HAP-1 (cell line): ENCODE data around the gene CLDN6.

Source experiments
- DNase-seq, 2 experiments: peaks; one replicate each; pipeline ENCODE4 v3.0.0-alpha.2; 2016 to 2020; ENCODE audit warnings: low spot score in 2 of 2
- H3K27me3 ChIP-seq: fragments of 250-450 bp; sonication (Bioruptor Pico); 2 replicates; pipeline ENCODE4 v1.5.1; 2020; ENCODE audit warnings: low read depth, mild to moderate bottlenecking, moderate library complexity
- H3K36me3 ChIP-seq: fragments of 250-450 bp; sonication (Bioruptor Pico); replicated peaks from 2 replicates; pipeline ENCODE4 v1.5.1; 2020; ENCODE audit warnings: mild to moderate bottlenecking
- H3K4me1 ChIP-seq: fragments of 250-450 bp; sonication (Bioruptor Pico); 2 replicates; pipeline ENCODE4 v1.5.1; 2020; ENCODE audit warnings: mild to moderate bottlenecking
- H3K4me3 ChIP-seq: fragments of 250-450 bp; sonication (Bioruptor Pico); 2 replicates; pipeline ENCODE4 v1.5.1; 2020; ENCODE audit warnings: mild to moderate bottlenecking, moderate library complexity
- H3K9me3 ChIP-seq: fragments of 250-450 bp; sonication (Bioruptor Pico); 2 replicates; pipeline ENCODE4 v1.5.1; 2020; ENCODE audit warnings: mild to moderate bottlenecking, moderate library complexity
- in situ Hi-C: fragments of 300-500 bp; cut with MboI; formaldehyde crosslinking; loops from 3 replicates; pipeline ENCODE4 v1.14.3; 2020; ENCODE audit warnings: low sequenced_read_pairs, inconsistent platforms, mixed read lengths

CLDN6 gene, protein sequence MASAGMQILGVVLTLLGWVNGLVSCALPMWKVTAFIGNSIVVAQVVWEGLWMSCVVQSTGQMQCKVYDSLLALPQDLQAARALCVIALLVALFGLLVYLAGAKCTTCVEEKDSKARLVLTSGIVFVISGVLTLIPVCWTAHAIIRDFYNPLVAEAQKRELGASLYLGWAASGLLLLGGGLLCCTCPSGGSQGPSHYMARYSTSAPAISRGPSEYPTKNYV

DNA sequence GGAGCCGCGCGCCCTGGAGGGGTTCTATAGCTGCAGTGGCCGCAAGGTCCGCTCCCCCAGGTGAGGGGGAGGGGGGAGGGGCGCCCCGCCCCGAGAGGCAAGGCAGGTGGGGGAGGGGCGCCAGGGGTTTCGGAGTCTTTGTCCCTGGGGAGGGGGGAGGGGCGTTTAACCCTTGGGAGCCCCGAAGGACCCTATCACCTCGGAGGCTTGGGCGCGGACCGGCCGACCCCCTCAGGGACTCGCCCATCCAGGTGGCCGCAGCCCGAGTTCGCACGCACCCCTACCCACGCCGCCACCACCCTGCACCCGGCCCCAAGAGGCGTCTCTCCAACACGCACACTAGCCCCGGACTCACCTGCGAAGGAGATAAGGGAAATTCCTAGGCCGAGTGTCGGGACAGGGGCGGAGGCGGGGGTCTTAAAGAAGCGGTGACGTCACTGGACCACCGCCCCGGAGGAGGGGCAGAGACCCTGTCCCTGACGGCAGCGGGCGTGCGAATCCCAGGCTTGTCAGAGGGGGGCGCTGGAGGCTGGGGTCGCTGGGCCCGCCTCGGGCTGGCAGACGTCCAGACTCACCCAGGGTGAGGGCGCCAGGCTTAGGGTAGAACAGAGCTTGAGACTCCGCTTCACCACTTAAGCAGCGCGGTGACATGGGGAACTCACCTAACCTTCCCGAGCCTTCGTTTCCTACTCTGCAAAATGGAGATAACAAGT lies at the start of gene CLDN6:
TSS of gene CLDN6 (minus strand) at position 390 of the 713 bp plus-strand sequence. CDS start 2,162 bp downstream, outside the sequence.
- in situ Hi-C loops, result no loop called here
- H3K9me3 ChIP-seq, result no peaks in the 10 kb centered on the region
- H3K4me1 ChIP-seq, result peaks cover 15% of the 10 kb centered on the region
- no peak within 1 kb of the TSS for H3K4me3 ChIP-seq
- H3K36me3 ChIP-seq, result peaks cover 8% of the 10 kb centered on the region
- peak in 1 of 2 experiments; percentile 65 for DNase-seq
- H3K27me3 ChIP-seq, result no peaks in the 10 kb centered on the region

DNA sequence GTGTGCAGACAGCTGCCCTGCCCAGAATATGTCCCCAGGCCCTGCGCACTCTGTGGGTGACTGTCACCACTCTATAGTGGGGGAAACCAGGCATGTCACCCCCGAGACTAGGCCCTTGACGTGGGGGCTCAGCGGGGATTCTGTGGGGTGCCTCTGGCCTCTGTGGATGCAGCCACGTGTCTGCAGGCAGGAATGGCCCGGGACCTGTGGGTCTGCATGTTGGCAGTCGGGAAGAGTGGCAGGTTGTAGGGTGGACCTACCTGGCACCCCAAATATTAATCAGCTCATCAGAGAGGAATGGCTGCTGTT lies 48.4 kb upstream of the CLDN6 start:
- Histone ChIP-seq H3K4me1 (no peaks in the 10 kb centered on the region; the same call in 1 of the 2 replicates), H3K36me3 (no peaks in the 10 kb centered on the region), H3K27me3 (no peaks in the 10 kb centered on the region), H3K4me3 (no peak overlapping the region), H3K9me3 (no peaks in the 10 kb centered on the region)
- DNase-seq, result no peak
- in situ Hi-C loops, result no loop called here

DNA sequence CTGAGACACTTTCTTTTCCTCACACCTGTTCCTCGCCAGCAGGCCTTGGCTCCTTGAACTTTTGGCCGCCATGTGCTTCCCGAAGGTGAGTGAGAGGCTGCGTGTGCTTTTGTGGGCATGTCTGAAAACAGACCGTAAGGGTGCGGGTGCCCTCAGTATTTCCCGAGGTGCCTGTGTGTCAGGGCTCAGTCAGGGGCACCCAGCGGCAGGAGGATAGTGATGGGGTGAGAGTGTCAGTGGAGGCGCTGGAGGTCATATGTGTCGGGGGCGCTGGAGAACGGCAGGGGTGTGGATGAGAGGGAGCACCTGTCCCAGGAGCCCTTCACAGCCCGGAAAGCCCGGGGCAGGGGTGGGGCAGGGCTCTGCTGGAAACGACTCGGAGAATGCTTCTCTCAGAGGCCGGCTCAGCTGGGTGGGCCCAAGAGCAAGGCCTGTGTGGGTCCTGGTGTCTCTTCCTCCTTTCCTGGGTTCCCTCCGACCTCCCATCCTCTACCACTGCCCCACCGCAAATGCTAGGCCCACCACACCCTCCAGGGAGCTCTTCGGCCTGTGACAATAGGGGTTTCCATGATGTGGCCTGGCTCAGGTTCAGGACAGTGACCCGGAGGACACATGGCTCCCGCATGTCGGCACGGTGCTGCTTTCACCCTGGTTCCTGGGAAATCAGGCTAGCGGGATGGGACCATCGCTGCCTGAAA lies 47.9 kb upstream of the CLDN6 start:
- DNase-seq, result no peak
- Histone ChIP-seq H3K27me3 (no peaks in the 10 kb centered on the region), H3K36me3 (no peaks in the 10 kb centered on the region), H3K4me3 (no peak overlapping the region), H3K4me1 (no peaks in the 10 kb centered on the region; the same call in 1 of the 2 replicates), H3K9me3 (no peaks in the 10 kb centered on the region)
- in situ Hi-C loops, result no loop called here

DNA sequence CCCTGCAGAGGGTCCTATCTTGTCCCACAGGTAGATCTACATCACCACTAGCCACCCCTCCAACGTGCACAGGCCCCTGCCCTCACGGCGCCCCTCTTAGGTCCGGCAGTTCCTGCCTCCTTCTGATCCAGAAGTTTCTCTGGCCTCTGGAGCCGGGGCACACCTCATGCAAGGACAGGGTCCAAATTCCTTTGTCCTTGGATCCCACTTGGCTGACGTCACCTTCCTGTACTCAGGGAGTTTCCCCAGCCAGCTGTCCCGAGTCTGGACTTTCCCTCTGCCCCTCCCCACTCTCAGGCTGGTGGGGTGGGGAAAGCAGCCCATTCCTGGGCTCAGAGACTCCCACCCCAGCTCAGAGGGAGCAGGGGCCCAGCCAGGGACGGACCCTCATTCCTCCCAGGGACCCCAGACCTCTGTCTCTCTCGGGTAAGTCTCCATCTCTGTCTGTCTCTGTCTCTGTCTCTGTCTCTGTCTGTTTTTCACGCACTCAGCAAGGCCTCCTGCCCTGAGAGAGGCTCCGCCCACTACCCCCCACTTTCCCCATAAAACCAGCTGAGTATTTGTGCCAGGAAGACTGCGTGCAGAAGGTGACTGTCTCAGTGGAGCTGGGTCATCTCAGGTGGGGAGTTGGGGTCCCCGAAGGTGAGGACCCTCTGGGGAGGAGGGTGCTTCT lies 47.2 kb upstream of the CLDN6 start, which contains the start of gene IL32:
TSS of gene IL32 (plus strand) at position 572 of the 673 bp plus-strand sequence. CDS start 172 bp downstream, outside the sequence.
- Histone ChIP-seq H3K9me3 (no peaks in the 10 kb centered on the region), H3K4me1 (peaks cover 3% of the 10 kb centered on the region; the same call in 1 of the 2 replicates), H3K4me3 (no peak within 1 kb of the TSS), H3K27me3 (no peaks in the 10 kb centered on the region), H3K36me3 (no peaks in the 10 kb centered on the region)
- no peak for DNase-seq
- in situ Hi-C loops, result no loop called here

DNA sequence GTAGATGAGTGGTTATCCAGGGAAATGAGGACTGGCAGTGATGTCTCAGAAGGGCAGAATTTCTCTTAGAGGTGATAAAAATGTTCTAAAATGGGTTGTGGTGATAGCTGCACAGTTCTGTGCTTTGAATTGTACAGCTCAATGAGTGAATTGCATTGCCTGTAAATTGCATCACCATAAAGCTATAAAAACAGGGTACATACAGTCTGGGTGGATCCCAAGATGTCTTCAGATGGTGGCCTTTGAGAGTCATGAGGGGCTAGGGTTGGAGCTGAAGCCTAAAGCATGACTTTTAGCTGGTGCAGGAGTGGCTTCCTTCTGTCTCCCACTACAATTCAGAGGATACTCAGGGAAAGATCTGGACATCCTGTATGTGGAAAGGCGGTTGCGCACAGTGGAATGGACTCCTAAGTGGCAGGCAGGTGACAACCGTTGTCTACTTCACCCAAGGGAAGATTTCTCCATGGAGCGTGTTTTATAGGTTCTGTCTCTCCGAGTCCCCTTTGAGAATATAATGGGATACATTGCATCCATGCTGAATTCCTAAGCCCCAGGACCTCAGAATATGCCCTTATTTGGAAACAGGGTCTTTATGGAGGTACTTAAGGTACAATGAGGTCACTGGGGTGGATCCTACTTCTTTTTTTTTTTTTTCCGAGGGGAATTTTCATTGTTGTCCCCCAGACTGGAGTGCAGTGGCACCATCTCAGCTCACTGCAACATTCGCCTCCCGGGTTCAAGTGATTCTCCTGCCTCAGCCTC lies 45.8 kb upstream of the CLDN6 start:
- Histone ChIP-seq H3K9me3 (no peaks in the 10 kb centered on the region), H3K27me3 (no peaks in the 10 kb centered on the region), H3K4me3 (no peak overlapping the region), H3K4me1 (peaks cover 10% of the 10 kb centered on the region), H3K36me3 (no peaks in the 10 kb centered on the region)
- in situ Hi-C loops, result no loop called here
- DNase-seq, result no peak

DNA sequence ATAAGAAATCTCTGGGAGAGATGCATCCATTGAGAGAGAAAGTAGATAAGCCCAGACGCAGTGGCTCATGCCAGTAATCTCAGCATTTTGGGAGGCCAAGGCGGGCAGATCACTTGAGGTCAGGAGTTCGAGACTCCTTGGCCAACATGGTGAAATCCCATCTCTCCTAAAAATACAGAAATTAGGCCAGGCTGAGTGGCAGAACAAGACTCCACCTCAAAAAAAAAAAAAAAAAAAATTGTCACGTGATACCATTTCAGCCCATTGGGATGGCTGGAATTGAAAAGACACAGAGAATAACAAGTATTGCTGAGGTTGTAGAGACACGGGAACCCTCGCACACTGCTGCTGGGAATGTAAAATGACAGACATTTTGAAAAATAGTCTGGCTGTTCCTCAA lies 44.6 kb upstream of the CLDN6 start:
- DNase-seq, result no peak
- in situ Hi-C loops, result no loop called here
- H3K36me3 ChIP-seq, result no peaks in the 10 kb centered on the region

DNA sequence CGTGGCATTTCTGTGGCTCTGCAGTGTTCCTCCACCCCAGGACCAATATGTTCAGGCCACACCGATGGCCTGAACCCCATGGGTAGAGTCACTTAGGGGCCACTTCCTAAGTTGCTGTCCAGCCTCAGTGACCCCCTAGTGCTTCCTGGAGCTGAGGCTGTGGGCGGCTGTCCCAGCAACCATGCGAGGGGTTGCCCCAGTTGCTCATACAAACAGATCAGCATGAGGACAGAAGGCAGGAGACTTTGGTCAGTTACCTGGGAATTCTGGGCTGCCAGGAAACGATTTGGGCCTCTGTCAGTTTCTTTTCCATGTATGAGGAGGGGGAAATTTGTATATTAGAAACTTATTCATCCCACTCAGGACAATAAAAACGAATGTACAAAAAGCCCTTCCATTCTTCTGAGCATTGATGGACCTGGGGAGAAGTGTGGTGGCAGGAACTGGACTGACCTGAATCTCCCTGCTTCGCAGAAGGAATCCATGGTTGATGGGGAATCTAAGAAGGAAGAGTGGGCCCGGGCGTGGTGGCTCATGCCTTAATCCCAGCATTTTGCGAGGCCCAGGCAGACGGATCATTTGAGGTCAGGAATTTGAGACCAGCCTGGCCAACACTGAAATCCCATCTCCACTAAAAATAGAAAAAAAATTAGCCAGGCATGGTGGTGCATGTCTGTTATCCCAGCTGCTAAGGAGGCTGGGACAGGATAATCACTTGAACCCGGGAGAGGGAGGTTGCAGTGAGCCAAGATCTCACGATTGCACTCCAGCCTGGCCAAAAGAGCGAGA lies 42.5 kb upstream of the CLDN6 start:
- H3K4me3 ChIP-seq, result no peak overlapping the region
- in situ Hi-C loops, result no loop called here

More for the DNA sequence above, 44.6 kb upstream of the CLDN6 start:
- H3K4me3 ChIP-seq, result no peak overlapping the region
- H3K4me1 ChIP-seq, result peaks cover 10% of the 10 kb centered on the region
- no peaks in the 10 kb centered on the region for H3K9me3 ChIP-seq
- H3K27me3 ChIP-seq, result no peaks in the 10 kb centered on the region

DNA sequence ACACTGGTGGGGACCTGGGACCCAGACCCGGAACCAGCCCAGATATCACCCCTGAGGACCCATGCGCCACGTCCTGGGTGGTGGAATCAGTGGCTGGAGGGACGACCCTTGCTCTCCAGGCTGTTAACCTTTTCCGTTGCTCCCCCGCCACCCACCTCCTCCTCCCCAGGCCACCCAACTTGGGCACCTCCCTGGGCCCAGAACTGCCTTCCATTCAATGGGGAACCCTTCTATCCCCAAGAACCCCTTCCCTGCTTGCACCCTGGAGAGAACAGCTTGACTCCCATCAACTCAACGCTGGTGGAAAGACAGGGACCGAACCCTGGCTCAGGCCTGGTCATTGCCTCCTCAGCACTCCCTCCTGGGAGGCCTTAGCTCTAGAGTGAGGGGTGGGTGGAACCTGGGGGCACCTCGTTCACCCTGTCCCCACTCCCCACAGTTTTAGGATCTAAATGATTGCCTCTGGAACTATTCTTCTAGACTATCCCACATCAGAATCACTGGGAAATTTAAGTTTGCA lies 41.8 kb upstream of the CLDN6 start:
- Histone ChIP-seq H3K4me1 (peaks cover 10% of the 10 kb centered on the region), H3K9me3 (no peaks in the 10 kb centered on the region), H3K36me3 (no peaks in the 10 kb centered on the region; the same call in 1 of the 2 replicates), H3K27me3 (no peaks in the 10 kb centered on the region), H3K4me3 (peak overlapping the region; percentile 92)
- in situ Hi-C loops, result no loop called here
- no peak for DNase-seq

More for the DNA sequence above, 42.5 kb upstream of the CLDN6 start:
- H3K9me3 ChIP-seq, result no peaks in the 10 kb centered on the region
- peaks cover 10% of the 10 kb centered on the region for H3K4me1 ChIP-seq
- H3K36me3 ChIP-seq, result no peaks in the 10 kb centered on the region
- DNase-seq, result no peak
- no peaks in the 10 kb centered on the region for H3K27me3 ChIP-seq

DNA sequence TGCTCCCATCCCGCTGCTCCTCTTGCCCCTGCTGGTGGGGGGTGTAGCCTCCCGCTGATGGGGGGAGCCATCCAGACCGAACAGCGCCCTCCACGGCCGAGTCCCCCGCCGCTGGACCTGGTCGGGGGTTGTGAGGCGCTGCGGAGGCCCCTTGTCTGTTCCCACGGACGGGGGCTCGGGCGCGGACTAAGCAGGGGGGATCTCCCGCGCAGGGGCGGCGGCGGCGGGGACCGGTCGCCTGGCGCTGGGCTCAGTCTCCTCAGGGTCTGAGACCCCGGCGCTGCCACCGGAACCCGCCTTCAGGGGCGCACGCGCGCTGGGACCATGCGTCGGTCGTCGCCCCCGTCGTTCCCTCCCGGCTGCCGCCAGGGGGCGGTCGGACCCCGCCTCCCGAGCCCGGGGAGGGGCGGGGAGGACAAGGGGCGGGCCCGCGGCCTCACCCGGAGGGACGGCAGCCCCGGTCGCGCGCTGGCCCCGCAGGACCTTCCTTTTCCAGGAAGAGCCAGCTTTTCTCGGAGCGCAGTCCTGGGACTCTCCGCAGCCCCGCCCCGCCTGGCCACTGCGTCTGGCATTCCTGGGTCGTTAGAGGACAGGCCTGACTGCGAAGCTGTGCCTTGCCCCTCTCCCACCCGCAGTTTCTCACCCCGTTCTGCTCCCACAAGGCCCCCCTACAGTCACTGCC lies 41.2 kb upstream of the CLDN6 start:
- Histone ChIP-seq H3K36me3 (no peaks in the 10 kb centered on the region; the same call in 1 of the 2 replicates), H3K9me3 (no peaks in the 10 kb centered on the region), H3K4me3 (peak overlapping the region; percentile 92), H3K27me3 (no peaks in the 10 kb centered on the region), H3K4me1 (peaks cover 10% of the 10 kb centered on the region)
- in situ Hi-C loops, result no loop called here
- peak; percentile 78 to 93 for DNase-seq

DNA sequence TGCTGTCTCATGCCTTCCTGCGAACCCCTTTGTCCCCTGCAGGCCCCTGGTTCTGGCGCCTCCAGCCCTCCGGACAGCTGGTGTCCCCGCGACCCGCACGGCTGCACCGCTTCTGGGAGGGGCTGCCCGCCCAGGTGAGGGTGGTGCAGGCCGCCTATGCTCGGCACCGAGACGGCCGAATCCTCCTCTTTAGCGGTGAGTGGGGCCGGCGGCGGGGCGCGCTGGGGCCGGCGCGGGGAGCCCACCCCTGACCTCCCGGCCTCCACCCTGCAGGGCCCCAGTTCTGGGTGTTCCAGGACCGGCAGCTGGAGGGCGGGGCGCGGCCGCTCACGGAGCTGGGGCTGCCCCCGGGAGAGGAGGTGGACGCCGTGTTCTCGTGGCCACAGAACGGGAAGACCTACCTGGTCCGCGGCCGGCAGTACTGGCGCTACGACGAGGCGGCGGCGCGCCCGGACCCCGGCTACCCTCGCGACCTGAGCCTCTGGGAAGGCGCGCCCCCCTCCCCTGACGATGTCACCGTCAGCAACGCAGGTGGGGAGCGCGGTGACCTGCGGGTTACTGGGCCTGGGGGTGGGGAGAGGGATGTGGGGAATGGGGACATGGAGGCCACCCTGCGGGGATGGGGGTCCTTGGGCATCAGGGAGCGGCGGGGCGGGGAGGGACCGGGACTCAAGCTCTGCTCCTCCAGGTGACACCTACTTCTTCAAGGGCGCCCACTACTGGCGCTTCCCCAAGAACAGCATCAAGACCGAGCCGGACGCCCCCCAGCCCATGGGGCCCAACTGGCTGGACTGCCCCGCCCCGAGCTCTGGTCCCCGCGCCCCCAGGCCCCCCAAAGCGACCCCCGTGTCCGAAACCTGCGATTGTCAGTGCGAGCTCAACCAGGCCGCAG lies 40.4 kb upstream of the CLDN6 start:
- H3K27me3 ChIP-seq, result no peaks in the 10 kb centered on the region
- H3K4me3 ChIP-seq, result peak overlapping the region; percentile 92
- DNase-seq, result peak in 1 of 2 experiments; percentile 72
- in situ Hi-C loops, result no loop called here
- no peaks in the 10 kb centered on the region for H3K9me3 ChIP-seq
- peaks cover 10% of the 10 kb centered on the region for H3K4me1 ChIP-seq
- no peaks in the 10 kb centered on the region; the same call in 1 of the 2 replicates for H3K36me3 ChIP-seq
